HepG2 (cell line): Measurements from ENCODE around the gene PYURF.

Experiments used
- GMEB1 ChIP-seq: sonication (generic); formaldehyde crosslinking; IDR thresholded peaks from 2 replicates; pipeline ENCODE4 v1.5.1; 2020; ENCODE audit warnings: missing genetic modification reagents, mild to moderate bottlenecking, borderline replicate concordance
- HOXA7 ChIP-seq: sonication (generic); formaldehyde crosslinking; IDR thresholded peaks from 2 replicates; pipeline ENCODE4 v1.8.1; 2022; ENCODE audit warnings: mild to moderate bottlenecking, missing genetic modification reagents, moderate library complexity
- SUZ12 ChIP-seq: fragments of 150-350 bp; IDR thresholded peaks from 2 replicates; pipeline ENCODE4 v1.6.1; 2014; ENCODE audit warnings: low read depth, low read length
- TARDBP ChIP-seq: sonication (generic); formaldehyde crosslinking; IDR thresholded peaks from 2 replicates; pipeline ENCODE4 v1.8.0; 2022; ENCODE audit warnings: mild to moderate bottlenecking, missing genetic modification reagents
- ZSCAN30 ChIP-seq: sonication (generic); formaldehyde crosslinking; IDR thresholded peaks from 2 replicates; pipeline ENCODE4 v1.5.0; 2020; ENCODE audit warnings: mild to moderate bottlenecking, missing genetic modification reagents
- TF ChIP-seq, protein P1 (sequence below): IDR thresholded peaks from 2 replicates; pipeline ENCODE4 v1.6.1; 2016
- TF ChIP-seq, protein P2 (sequence below): sonication (generic); formaldehyde crosslinking; IDR thresholded peaks from 2 replicates; pipeline ENCODE4 v1.8.1; 2023; ENCODE audit warnings: missing genetic modification reagents, inconsistent platforms, borderline replicate concordance

- no peak for TF ChIP-seq HOXA7 (CRISPR knock-in tag)
- TF ChIP-seq, protein P1, sequence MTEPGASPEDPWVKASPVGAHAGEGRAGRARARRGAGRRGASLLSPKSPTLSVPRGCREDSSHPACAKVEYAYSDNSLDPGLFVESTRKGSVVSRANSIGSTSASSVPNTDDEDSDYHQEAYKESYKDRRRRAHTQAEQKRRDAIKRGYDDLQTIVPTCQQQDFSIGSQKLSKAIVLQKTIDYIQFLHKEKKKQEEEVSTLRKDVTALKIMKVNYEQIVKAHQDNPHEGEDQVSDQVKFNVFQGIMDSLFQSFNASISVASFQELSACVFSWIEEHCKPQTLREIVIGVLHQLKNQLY (CRISPR knock-in tag) = no peak
- no peak for TF ChIP-seq SUZ12
- TF ChIP-seq, protein P2, sequence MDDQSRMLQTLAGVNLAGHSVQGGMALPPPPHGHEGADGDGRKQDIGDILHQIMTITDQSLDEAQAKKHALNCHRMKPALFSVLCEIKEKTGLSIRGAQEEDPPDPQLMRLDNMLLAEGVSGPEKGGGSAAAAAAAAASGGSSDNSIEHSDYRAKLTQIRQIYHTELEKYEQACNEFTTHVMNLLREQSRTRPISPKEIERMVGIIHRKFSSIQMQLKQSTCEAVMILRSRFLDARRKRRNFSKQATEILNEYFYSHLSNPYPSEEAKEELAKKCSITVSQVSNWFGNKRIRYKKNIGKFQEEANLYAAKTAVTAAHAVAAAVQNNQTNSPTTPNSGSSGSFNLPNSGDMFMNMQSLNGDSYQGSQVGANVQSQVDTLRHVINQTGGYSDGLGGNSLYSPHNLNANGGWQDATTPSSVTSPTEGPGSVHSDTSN (CRISPR knock-in tag) = no peak
- TF ChIP-seq TARDBP (CRISPR knock-in tag) = no peak
- no peak for TF ChIP-seq GMEB1 (CRISPR knock-in tag)
- TF ChIP-seq ZSCAN30 (CRISPR knock-in tag) = no peak
Measured at GRCh38 chr4:88517825-88518224, 5.8 kb downstream of the PYURF start.
